Neural progenitor cell (in vitro differentiated cells): ENCODE data around the gene MITF.

ENCODE experiments used
- EZH2 ChIP-seq: fragments of 200-600 bp; sonication (generic); IDR thresholded peaks from 2 replicates; pipeline ENCODE4 v1.6.1; 2017; ENCODE audit warnings: antibody characterized with exemption, mild to moderate bottlenecking, moderate library complexity
- TF ChIP-seq, protein P1 (sequence below): fragments of 200-600 bp; sonication (generic); IDR thresholded peaks from 2 replicates; pipeline ENCODE4 v1.5.1; 2017; ENCODE audit warnings: antibody characterized with exemption, mild to moderate bottlenecking

DNA sequence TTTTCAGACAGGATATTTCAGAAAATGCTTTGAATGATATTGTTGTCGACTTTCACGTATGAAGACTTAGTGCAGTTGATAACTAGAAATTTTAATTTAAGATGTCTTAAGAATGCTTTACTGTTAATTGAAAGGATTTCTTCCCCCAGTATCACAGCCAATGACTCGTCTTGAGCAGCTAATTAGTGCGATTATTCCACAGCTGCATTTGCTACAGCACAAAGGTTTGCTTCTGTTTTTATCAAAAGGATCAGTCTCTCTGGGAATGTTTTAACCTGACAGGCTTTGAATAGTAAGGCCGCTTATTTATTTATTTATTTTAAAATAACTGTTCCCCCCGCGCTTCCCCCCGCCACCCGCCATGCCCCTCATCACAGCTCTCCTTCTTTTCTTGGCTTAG lies 136.8 kb downstream of the MITF start:
- TF ChIP-seq, protein P1, sequence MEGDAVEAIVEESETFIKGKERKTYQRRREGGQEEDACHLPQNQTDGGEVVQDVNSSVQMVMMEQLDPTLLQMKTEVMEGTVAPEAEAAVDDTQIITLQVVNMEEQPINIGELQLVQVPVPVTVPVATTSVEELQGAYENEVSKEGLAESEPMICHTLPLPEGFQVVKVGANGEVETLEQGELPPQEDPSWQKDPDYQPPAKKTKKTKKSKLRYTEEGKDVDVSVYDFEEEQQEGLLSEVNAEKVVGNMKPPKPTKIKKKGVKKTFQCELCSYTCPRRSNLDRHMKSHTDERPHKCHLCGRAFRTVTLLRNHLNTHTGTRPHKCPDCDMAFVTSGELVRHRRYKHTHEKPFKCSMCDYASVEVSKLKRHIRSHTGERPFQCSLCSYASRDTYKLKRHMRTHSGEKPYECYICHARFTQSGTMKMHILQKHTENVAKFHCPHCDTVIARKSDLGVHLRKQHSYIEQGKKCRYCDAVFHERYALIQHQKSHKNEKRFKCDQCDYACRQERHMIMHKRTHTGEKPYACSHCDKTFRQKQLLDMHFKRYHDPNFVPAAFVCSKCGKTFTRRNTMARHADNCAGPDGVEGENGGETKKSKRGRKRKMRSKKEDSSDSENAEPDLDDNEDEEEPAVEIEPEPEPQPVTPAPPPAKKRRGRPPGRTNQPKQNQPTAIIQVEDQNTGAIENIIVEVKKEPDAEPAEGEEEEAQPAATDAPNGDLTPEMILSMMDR: no peak
- TF ChIP-seq EZH2: no peak
